ENCODE measurements around the gene SPEG. TPM values are rescaled to one million over a fixed set of nuclear protein-coding genes. Genes with fewer than 3 reads are reported as not detected.
A peak's percentile ranks its signal among the peaks of the same experiment; 100 is the strongest.

Gene SPEG
- total and polyA plus RNA-seq, 4 donors = 81.6 to 1,108 (median 357) TPM

GRCh38 chr2:219542931-219543595, 108.4 kb downstream of the SPEG start:
- WGBS, 2 donors = 0% methylated on average over 50 to 66 of the region's 66 CpGs
- intact Hi-C loops (cut with DNase I) = loop anchor here (1.0 to 5.0 kb wide), 5 partner anchors 44 to 148 kb away; partner anchors contain the start of genes GMPPA (in 1 of the 2) and STK11IP (in 1 of the 2)
- no peaks in the 10 kb centered on the region for H3K4me1 ChIP-seq (ENCODE audit: control insufficient read depth in 1 of 2, insufficient read depth in 2 of 2, low read length in 2 of 2)
- no peak for DNase-seq
- peak overlapping the region; percentile 8 to 82 for H3K27ac ChIP-seq (ENCODE audit: low read depth in 1 of 2, low read length in 2 of 2)
- no peaks in the 10 kb centered on the region for H3K27me3 ChIP-seq (ENCODE audit: control insufficient read depth in 1 of 2, insufficient read depth in 2 of 2, low read length in 1 of 2)
- H3K9me3 ChIP-seq (ENCODE audit: control insufficient read depth, low read length) = no peaks in the 10 kb centered on the region
- peak; percentile 24 for ATAC-seq (ENCODE audit: low FRiP score)
- peak overlapping the region; percentile 41 to 68 for H3K4me3 ChIP-seq (ENCODE audit: low read length in 2 of 2)
- peaks cover 0 to 2% of the 10 kb centered on the region in 2 donors for H3K36me3 ChIP-seq (ENCODE audit: control insufficient read depth in 1 of 2, insufficient read depth in 2 of 2, low read length in 1 of 2)

GRCh38 chr2:219543596-219544358, 109.1 kb downstream of the SPEG start, which contains the start of the genes CHPF and TMEM198:
Gene CHPF, minus strand, starts transcription at chr2:219543809. Its CDS starts 271 bp downstream, at chr2:219543538.
Gene TMEM198, plus strand, starts transcription at chr2:219544028. Its CDS starts 700 bp downstream, at chr2:219544728.
- H3K4me1 ChIP-seq (ENCODE audit: control insufficient read depth in 1 of 2, insufficient read depth in 2 of 2, low read length in 2 of 2) = no peaks in the 10 kb centered on the region
- peaks cover 0 to 2% of the 10 kb centered on the region in 2 donors for H3K36me3 ChIP-seq (ENCODE audit: control insufficient read depth in 1 of 2, insufficient read depth in 2 of 2, low read length in 1 of 2)
- intact Hi-C loops (cut with DNase I) = loop anchor here (1.0 to 5.0 kb wide), 6 partner anchors 45 to 147 kb away; partner anchors contain the start of genes GMPPA (in 1 of the 2) and STK11IP (in 1 of the 2)
- no peaks in the 10 kb centered on the region for H3K27me3 ChIP-seq (ENCODE audit: control insufficient read depth in 1 of 2, insufficient read depth in 2 of 2, low read length in 1 of 2)
- H3K27ac ChIP-seq (ENCODE audit: low read depth in 1 of 2, low read length in 2 of 2) = peak within 1 kb of the TSS; percentile 8 to 82
- H3K9me3 ChIP-seq (ENCODE audit: control insufficient read depth, low read length) = no peaks in the 10 kb centered on the region
- peak within 1 kb of the TSS; percentile 41 to 68 for H3K4me3 ChIP-seq (ENCODE audit: low read length in 2 of 2)
- WGBS, 2 donors = 1% methylated on average over 33 to 75 of the region's 75 CpGs
- peak; percentile 95 for ATAC-seq (ENCODE audit: low FRiP score)
- peak; percentile 99 for DNase-seq

- intact Hi-C loops (cut with DNase I) = loop anchor here (2.0 to 5.0 kb wide), 3 partner anchors 53 to 140 kb away; partner anchors contain the start of gene STK11IP (in 1 of the 2)
Measured at GRCh38 chr2:219544567-219544966, 109.9 kb downstream of the SPEG start.

GRCh38 chr2:219545295-219545942, 110.8 kb downstream of the SPEG start:
- intact Hi-C loops (cut with DNase I) = loop anchor here in 1 of 2 donors (2.0 kb wide), 1 partner anchor 139 kb away; no protein-coding TSS in a partner anchor
- DNase-seq = no peak
- WGBS, 2 donors = 90 to 95% methylated on average over 3 of the region's 3 CpGs
- ATAC-seq (ENCODE audit: low FRiP score) = no peak
- no peaks in the 10 kb centered on the region for H3K27me3 ChIP-seq (ENCODE audit: control insufficient read depth in 1 of 2, insufficient read depth in 2 of 2, low read length in 1 of 2)
- no peaks in the 10 kb centered on the region for H3K36me3 ChIP-seq (ENCODE audit: control insufficient read depth in 1 of 2, insufficient read depth in 2 of 2, low read length in 1 of 2)
- no peak overlapping the region for H3K27ac ChIP-seq (ENCODE audit: low read depth in 1 of 2, low read length in 2 of 2)
- no peak overlapping the region for H3K4me3 ChIP-seq (ENCODE audit: low read length in 2 of 2)
- no peaks in the 10 kb centered on the region for H3K9me3 ChIP-seq (ENCODE audit: control insufficient read depth, low read length)
- no peaks in the 10 kb centered on the region for H3K4me1 ChIP-seq (ENCODE audit: control insufficient read depth in 1 of 2, insufficient read depth in 2 of 2, low read length in 2 of 2)

More at GRCh38 chr2:219544567-219544966, 109.9 kb downstream of the SPEG start:
- no peak for ATAC-seq (ENCODE audit: low FRiP score)
- no peak overlapping the region for H3K4me3 ChIP-seq (ENCODE audit: low read length in 2 of 2)
- no peaks in the 10 kb centered on the region for H3K36me3 ChIP-seq (ENCODE audit: control insufficient read depth in 1 of 2, insufficient read depth in 2 of 2, low read length in 1 of 2)
- no peaks in the 10 kb centered on the region for H3K9me3 ChIP-seq (ENCODE audit: control insufficient read depth, low read length)
- DNase-seq = no peak
- H3K27me3 ChIP-seq (ENCODE audit: control insufficient read depth in 1 of 2, insufficient read depth in 2 of 2, low read length in 1 of 2) = no peaks in the 10 kb centered on the region
- no peaks in the 10 kb centered on the region for H3K4me1 ChIP-seq (ENCODE audit: control insufficient read depth in 1 of 2, insufficient read depth in 2 of 2, low read length in 2 of 2)
- WGBS, 2 donors = 44 to 46% methylated on average over 9 of the region's 9 CpGs
- no peak overlapping the region for H3K27ac ChIP-seq (ENCODE audit: low read depth in 1 of 2, low read length in 2 of 2)

GRCh38 chr2:219545943-219546352, 111.3 kb downstream of the SPEG start:
- H3K27ac ChIP-seq (ENCODE audit: low read depth in 1 of 2, low read length in 2 of 2) = no peak overlapping the region
- H3K4me3 ChIP-seq (ENCODE audit: low read length in 2 of 2) = no peak overlapping the region
- ATAC-seq (ENCODE audit: low FRiP score) (no peak), DNase-seq (no peak)
- no peaks in the 10 kb centered on the region for H3K36me3 ChIP-seq (ENCODE audit: control insufficient read depth in 1 of 2, insufficient read depth in 2 of 2, low read length in 1 of 2)
- H3K4me1 ChIP-seq (ENCODE audit: control insufficient read depth in 1 of 2, insufficient read depth in 2 of 2, low read length in 2 of 2) = no peaks in the 10 kb centered on the region
- WGBS, 2 donors = 79 to 80% methylated on average over 4 of the region's 4 CpGs
- intact Hi-C loops (cut with DNase I) = loop anchor here in 1 of 2 donors (2.0 kb wide), 1 partner anchor 139 kb away; no protein-coding TSS in a partner anchor
- no peaks in the 10 kb centered on the region for H3K9me3 ChIP-seq (ENCODE audit: control insufficient read depth, low read length)
- no peaks in the 10 kb centered on the region for H3K27me3 ChIP-seq (ENCODE audit: control insufficient read depth in 1 of 2, insufficient read depth in 2 of 2, low read length in 1 of 2)

- H3K36me3 ChIP-seq (ENCODE audit: control insufficient read depth in 1 of 2, insufficient read depth in 2 of 2, low read length in 1 of 2) = no peaks in the 10 kb centered on the region
- H3K4me3 ChIP-seq (ENCODE audit: low read length in 2 of 2) = no peak overlapping the region
- DNase-seq = no peak
- no peak for ATAC-seq (ENCODE audit: low FRiP score)
- no peak overlapping the region for H3K27ac ChIP-seq (ENCODE audit: low read depth in 1 of 2, low read length in 2 of 2)
- no peaks in the 10 kb centered on the region for H3K4me1 ChIP-seq (ENCODE audit: control insufficient read depth in 1 of 2, insufficient read depth in 2 of 2, low read length in 2 of 2)
- H3K27me3 ChIP-seq (ENCODE audit: control insufficient read depth in 1 of 2, insufficient read depth in 2 of 2, low read length in 1 of 2) = no peaks in the 10 kb centered on the region
- WGBS, 2 donors = 97 to 98% methylated on average over 26 of the region's 26 CpGs
- intact Hi-C loops (cut with DNase I) = no loop called here
- no peaks in the 10 kb centered on the region for H3K9me3 ChIP-seq (ENCODE audit: control insufficient read depth, low read length)
Measured at GRCh38 chr2:219547621-219548020, 113.0 kb downstream of the SPEG start.

Other genes starting within 250 kb of the SPEG start
- 10 to 100 TPM; 40.7 to 43.6 TPM for gene ZFAND2B, start 228.1 kb upstream of the SPEG start, total RNA-seq
- 10 to 100 TPM; 30.2 to 73.4 TPM for gene ZFAND2B, start 228.1 kb upstream of the SPEG start, polyA plus RNA-seq
- gene ABCB6, start 215.9 kb upstream of the SPEG start, total RNA-seq = 10 to 100 TPM; 16.9 to 28.9 TPM
- 10 to 100 TPM; 16.5 to 72.5 TPM for gene ABCB6, start 215.9 kb upstream of the SPEG start, polyA plus RNA-seq
- 10 to 100 TPM; 33.9 to 36.3 TPM for gene ATG9A, start 205.2 kb upstream of the SPEG start, total RNA-seq
- 10 to 100 TPM in 1 of 2 donors, 1 to 10 TPM in 1; 9.6 to 36.6 TPM for gene ATG9A, start 205.2 kb upstream of the SPEG start, polyA plus RNA-seq
- gene ANKZF1, start 205.0 kb upstream of the SPEG start, total RNA-seq = 10 to 100 TPM; 21.4 to 55.9 TPM
- 100 to 1,000 TPM in 1 of 2 donors, 10 to 100 TPM in 1; 12.9 to 101 TPM for gene ANKZF1, start 205.0 kb upstream of the SPEG start, polyA plus RNA-seq
- 1 to 10 TPM; 2.9 to 7.1 TPM for gene GLB1L, start 189.4 kb upstream of the SPEG start, total RNA-seq
- 1 to 10 TPM; 2.7 to 3.8 TPM for gene GLB1L, start 189.4 kb upstream of the SPEG start, polyA plus RNA-seq
- 10 to 100 TPM; 19.7 to 22.6 TPM for gene STK16, start 189.4 kb upstream of the SPEG start, total RNA-seq
- 10 to 100 TPM; 26.8 to 37.2 TPM for gene STK16, start 189.4 kb upstream of the SPEG start, polyA plus RNA-seq
- gene TUBA4B, start 181.6 kb upstream of the SPEG start, total RNA-seq = not detected
- under 1 TPM in 1 of 2 donors, not detected in 1; 0.28 TPM for gene TUBA4B, start 181.6 kb upstream of the SPEG start, polyA plus RNA-seq
- gene TUBA4A, start 180.9 kb upstream of the SPEG start, total RNA-seq = 10 to 100 TPM; 44.3 to 59.2 TPM
- 10 to 100 TPM; 20.3 to 48.3 TPM for gene TUBA4A, start 180.9 kb upstream of the SPEG start, polyA plus RNA-seq
- gene DNAJB2, start 155.5 kb upstream of the SPEG start, total RNA-seq = 10 to 100 TPM; 54.4 to 54.7 TPM
- 10 to 100 TPM; 45.0 to 58.6 TPM for gene DNAJB2, start 155.5 kb upstream of the SPEG start, polyA plus RNA-seq
- gene PTPRN, start 125.4 kb upstream of the SPEG start, total RNA-seq = under 1 TPM in 1 of 2 donors, not detected in 1; 0.39 TPM
- not detected for gene PTPRN, start 125.4 kb upstream of the SPEG start, polyA plus RNA-seq
- not detected for gene RESP18, start 102.1 kb upstream of the SPEG start, total RNA-seq
- not detected for gene RESP18, start 102.1 kb upstream of the SPEG start, polyA plus RNA-seq
- gene DNPEP, start 46.9 kb upstream of the SPEG start, total RNA-seq = 10 to 100 TPM; 40.8 to 60.2 TPM
- 100 to 1,000 TPM in 1 of 2 donors, 10 to 100 TPM in 1; 64.7 to 127 TPM for gene DNPEP, start 46.9 kb upstream of the SPEG start, polyA plus RNA-seq
- gene DES, start 16.5 kb upstream of the SPEG start, total RNA-seq = 100 to 1,000 TPM; 282 to 314 TPM
- 100 to 1,000 TPM in 1 of 2 donors, 10 to 100 TPM in 1; 22.5 to 145 TPM for gene DES, start 16.5 kb upstream of the SPEG start, polyA plus RNA-seq
- gene GMPPA, start 64.0 kb downstream of the SPEG start, total RNA-seq = 10 to 100 TPM; 38.5 to 42.3 TPM
- 100 to 1,000 TPM in 1 of 2 donors, 10 to 100 TPM in 1; 17.0 to 135 TPM for gene GMPPA, start 64.0 kb downstream of the SPEG start, polyA plus RNA-seq
- gene ASIC4, start 79.6 kb downstream of the SPEG start, total RNA-seq = under 1 TPM; 0.29 to 0.42 TPM
- under 1 TPM in 1 of 2 donors, not detected in 1; 0.26 TPM for gene ASIC4, start 79.6 kb downstream of the SPEG start, polyA plus RNA-seq
- 10 to 100 TPM; 75.7 to 81.2 TPM for gene CHPF, start 109.0 kb downstream of the SPEG start, total RNA-seq
- 10 to 100 TPM; 20.0 to 70.6 TPM for gene CHPF, start 109.0 kb downstream of the SPEG start, polyA plus RNA-seq
- 1 to 10 TPM; 1.7 to 2.3 TPM for gene TMEM198, start 109.2 kb downstream of the SPEG start, total RNA-seq
- 1 to 10 TPM in 1 of 2 donors, not detected in 1; 7.4 TPM for gene TMEM198, start 109.2 kb downstream of the SPEG start, polyA plus RNA-seq
- gene OBSL1, start 136.7 kb downstream of the SPEG start, total RNA-seq = 10 to 100 TPM; 65.3 to 76.7 TPM
- gene OBSL1, start 136.7 kb downstream of the SPEG start, polyA plus RNA-seq = 100 to 1,000 TPM in 1 of 2 donors, 10 to 100 TPM in 1; 17.8 to 243 TPM
- under 1 TPM; 0.51 to 0.55 TPM for gene INHA, start 137.5 kb downstream of the SPEG start, total RNA-seq
- gene INHA, start 137.5 kb downstream of the SPEG start, polyA plus RNA-seq = 1 to 10 TPM in 1 of 2 donors, not detected in 1; 3.6 TPM
- gene STK11IP, start 163.0 kb downstream of the SPEG start, total RNA-seq = 10 to 100 TPM; 18.5 to 29.9 TPM
- 10 to 100 TPM in 1 of 2 donors, 1 to 10 TPM in 1; 6.1 to 58.2 TPM for gene STK11IP, start 163.0 kb downstream of the SPEG start, polyA plus RNA-seq
- 1 to 10 TPM; 2.0 to 5.4 TPM for gene SLC4A3, start 192.8 kb downstream of the SPEG start, total RNA-seq
- gene SLC4A3, start 192.8 kb downstream of the SPEG start, polyA plus RNA-seq = 1 to 10 TPM; 2.9 to 3.0 TPM